Panc1 (cell line): ENCODE data around the gene ST8SIA1.

Source experiments
- POLR2AphosphoS5 ChIP-seq: IDR thresholded peaks from 2 replicates; pipeline ENCODE4 v1.6.1; 2012; ENCODE audit warnings: mild to moderate bottlenecking, low read depth, low read length, moderate library complexity
- SIN3A ChIP-seq: IDR thresholded peaks from 2 replicates; pipeline ENCODE4 v1.6.1; 2012; ENCODE audit warnings: low read depth, mild to moderate bottlenecking, low read length, moderate library complexity, borderline replicate concordance; ENCODE audit not compliant: insufficient read depth
- TCF7L2 ChIP-seq: IDR thresholded peaks from 2 replicates; pipeline ENCODE4 v1.6.1; 2011; ENCODE audit warnings: mild to moderate bottlenecking, low read depth, low read length, inconsistent platforms
- TF ChIP-seq, protein P1 (sequence below): fragments of 450-650 bp; IDR thresholded peaks from 2 replicates; pipeline ENCODE4 v1.5.1; 2017; ENCODE audit warnings: mild to moderate bottlenecking
- TF ChIP-seq, protein P2 (sequence below), 2 experiments: IDR thresholded peaks; 2 replicates each; pipeline ENCODE4 v1.6.1; 2011 to 2012; ENCODE audit warnings: low read depth in 2 of 2, control low read depth in 1 of 2, low read length in 1 of 2, mild to moderate bottlenecking in 1 of 2, moderate library complexity in 1 of 2; ENCODE audit not compliant: insufficient read depth in 1 of 2

DNA sequence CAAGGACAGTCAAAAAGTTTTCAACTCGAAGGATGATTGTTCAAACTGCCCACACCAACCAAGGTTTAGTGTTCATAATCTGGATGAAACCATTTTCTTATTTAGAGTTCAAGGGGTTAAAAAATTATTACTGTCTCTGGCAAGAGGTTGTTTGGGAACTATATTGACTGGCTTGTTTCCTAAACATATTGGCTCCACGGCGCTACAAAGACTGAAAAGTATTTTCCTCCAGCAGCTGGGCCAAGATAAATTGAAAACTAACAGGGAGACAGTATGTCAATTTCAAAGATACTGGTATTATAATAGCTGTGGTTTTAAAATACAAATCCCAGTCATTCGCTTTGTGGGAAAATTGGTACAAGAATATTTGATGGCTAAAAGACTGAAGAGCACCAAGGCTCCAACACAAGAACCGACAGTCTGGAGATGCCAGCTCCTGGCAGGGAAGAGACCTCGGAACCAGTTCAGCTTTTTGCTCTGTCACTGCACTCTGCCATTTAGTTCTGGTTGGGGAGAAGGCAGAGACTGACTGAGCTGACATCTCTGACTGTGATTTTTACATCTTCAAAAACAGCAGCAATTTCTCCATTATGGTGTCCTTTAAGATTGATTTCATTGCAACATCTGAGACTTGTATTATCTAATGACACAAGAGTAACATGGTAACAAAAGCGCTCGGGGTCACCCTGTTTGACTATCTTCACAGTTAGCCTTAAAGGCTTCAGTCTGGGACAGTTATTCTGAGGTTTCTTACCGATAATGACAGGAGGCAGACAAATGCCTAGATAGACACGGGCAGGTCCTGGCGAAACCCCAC is 62.0 kb downstream of the ST8SIA1 start:
- TF ChIP-seq, protein P1, sequence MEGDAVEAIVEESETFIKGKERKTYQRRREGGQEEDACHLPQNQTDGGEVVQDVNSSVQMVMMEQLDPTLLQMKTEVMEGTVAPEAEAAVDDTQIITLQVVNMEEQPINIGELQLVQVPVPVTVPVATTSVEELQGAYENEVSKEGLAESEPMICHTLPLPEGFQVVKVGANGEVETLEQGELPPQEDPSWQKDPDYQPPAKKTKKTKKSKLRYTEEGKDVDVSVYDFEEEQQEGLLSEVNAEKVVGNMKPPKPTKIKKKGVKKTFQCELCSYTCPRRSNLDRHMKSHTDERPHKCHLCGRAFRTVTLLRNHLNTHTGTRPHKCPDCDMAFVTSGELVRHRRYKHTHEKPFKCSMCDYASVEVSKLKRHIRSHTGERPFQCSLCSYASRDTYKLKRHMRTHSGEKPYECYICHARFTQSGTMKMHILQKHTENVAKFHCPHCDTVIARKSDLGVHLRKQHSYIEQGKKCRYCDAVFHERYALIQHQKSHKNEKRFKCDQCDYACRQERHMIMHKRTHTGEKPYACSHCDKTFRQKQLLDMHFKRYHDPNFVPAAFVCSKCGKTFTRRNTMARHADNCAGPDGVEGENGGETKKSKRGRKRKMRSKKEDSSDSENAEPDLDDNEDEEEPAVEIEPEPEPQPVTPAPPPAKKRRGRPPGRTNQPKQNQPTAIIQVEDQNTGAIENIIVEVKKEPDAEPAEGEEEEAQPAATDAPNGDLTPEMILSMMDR: no peak
- TF ChIP-seq SIN3A (no peak), POLR2AphosphoS5 (no peak), TCF7L2 (no peak)
- TF ChIP-seq, protein P2, sequence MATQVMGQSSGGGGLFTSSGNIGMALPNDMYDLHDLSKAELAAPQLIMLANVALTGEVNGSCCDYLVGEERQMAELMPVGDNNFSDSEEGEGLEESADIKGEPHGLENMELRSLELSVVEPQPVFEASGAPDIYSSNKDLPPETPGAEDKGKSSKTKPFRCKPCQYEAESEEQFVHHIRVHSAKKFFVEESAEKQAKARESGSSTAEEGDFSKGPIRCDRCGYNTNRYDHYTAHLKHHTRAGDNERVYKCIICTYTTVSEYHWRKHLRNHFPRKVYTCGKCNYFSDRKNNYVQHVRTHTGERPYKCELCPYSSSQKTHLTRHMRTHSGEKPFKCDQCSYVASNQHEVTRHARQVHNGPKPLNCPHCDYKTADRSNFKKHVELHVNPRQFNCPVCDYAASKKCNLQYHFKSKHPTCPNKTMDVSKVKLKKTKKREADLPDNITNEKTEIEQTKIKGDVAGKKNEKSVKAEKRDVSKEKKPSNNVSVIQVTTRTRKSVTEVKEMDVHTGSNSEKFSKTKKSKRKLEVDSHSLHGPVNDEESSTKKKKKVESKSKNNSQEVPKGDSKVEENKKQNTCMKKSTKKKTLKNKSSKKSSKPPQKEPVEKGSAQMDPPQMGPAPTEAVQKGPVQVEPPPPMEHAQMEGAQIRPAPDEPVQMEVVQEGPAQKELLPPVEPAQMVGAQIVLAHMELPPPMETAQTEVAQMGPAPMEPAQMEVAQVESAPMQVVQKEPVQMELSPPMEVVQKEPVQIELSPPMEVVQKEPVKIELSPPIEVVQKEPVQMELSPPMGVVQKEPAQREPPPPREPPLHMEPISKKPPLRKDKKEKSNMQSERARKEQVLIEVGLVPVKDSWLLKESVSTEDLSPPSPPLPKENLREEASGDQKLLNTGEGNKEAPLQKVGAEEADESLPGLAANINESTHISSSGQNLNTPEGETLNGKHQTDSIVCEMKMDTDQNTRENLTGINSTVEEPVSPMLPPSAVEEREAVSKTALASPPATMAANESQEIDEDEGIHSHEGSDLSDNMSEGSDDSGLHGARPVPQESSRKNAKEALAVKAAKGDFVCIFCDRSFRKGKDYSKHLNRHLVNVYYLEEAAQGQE (IDR thresholded peaks at IDR 0.05; ENCODE audit: insufficient read depth in 1 of 2, low read depth in 2 of 2, low read length in 1 of 2): no peak
